Peyer's patch (tissue), 4 donors: ENCODE data around the gene PRSS21.

Source experiments
- CTCF ChIP-seq, 6 experiments: fragments of 450-650 bp in 4 of 6; fragments of 200-600 bp in 2 of 6; sonication (generic) in 1 of 6; IDR thresholded peaks; one replicate each; pipeline ENCODE4 v1.5.1; 2017 to 2019; ENCODE audit warnings: antibody characterized with exemption in 6 of 6, mild to moderate bottlenecking in 3 of 6, moderate library complexity in 1 of 6
- POLR2A ChIP-seq, 2 donors: fragments of 450-650 bp; IDR thresholded peaks; one replicate each; pipeline ENCODE4 v1.5.1; 2017; ENCODE audit warnings: antibody characterized with exemption in 2 of 2, mild to moderate bottlenecking in 2 of 2, moderate library complexity in 2 of 2

- TF ChIP-seq CTCF (IDR thresholded peaks at IDR 0.05) (no peak), POLR2A (IDR thresholded peaks at IDR 0.05) (no peak)
These were observed 5.1 kb downstream of the PRSS21 start for GRCh38 chr16:2822158-2822495.
